HepG2 (cell line): ENCODE results near the gene ATPAF2. TPM values are rescaled to one million over a fixed set of nuclear protein-coding genes. Genes with fewer than 3 reads are reported as not detected.
A peak's percentile ranks its signal among the peaks of the same experiment; 100 is the strongest.

ENCODE experiments used
- ARNT2 ChIP-seq: sonication (generic); formaldehyde crosslinking; IDR thresholded peaks from 2 replicates; pipeline ENCODE4 v1.8.0; 2022; ENCODE audit warnings: mild to moderate bottlenecking, low read depth, missing genetic modification reagents, moderate library complexity
- CHD2 ChIP-seq: IDR thresholded peaks from 2 replicates; pipeline ENCODE4 v1.6.1; 2011; ENCODE audit warnings: low read depth, low read length, improper control_type of control experiment
- DPF2 ChIP-seq: sonication (generic); formaldehyde crosslinking; IDR thresholded peaks from 2 replicates; pipeline ENCODE4 v1.4.0; 2020; ENCODE audit warnings: mild to moderate bottlenecking, low read depth, missing genetic modification reagents, borderline replicate concordance
- FOXM1 ChIP-seq: sonication (generic); formaldehyde crosslinking; IDR thresholded peaks from 2 replicates; pipeline ENCODE4 v1.5.0; 2020; ENCODE audit warnings: missing genetic modification reagents
- KMT2B ChIP-seq: IDR thresholded peaks from 2 replicates; pipeline ENCODE4 v1.6.1; 2016; ENCODE audit warnings: missing genetic modification reagents, missing compliant biosample characterization
- MAFF ChIP-seq: IDR thresholded peaks from 2 replicates; pipeline ENCODE4 v1.6.1; 2011; ENCODE audit warnings: low read depth, low read length, improper control_type of control experiment
- MBD4 ChIP-seq: IDR thresholded peaks from 2 replicates; pipeline ENCODE4 v1.6.1; 2012; ENCODE audit warnings: low read length, inconsistent platforms, borderline replicate concordance
- NFE2 ChIP-seq: sonication (generic); formaldehyde crosslinking; IDR thresholded peaks from 2 replicates; pipeline ENCODE4 v1.4.0; 2020; ENCODE audit warnings: missing genetic modification reagents
- NFIC ChIP-seq: IDR thresholded peaks from 2 replicates; pipeline ENCODE4 v1.6.1; 2012; ENCODE audit warnings: mild to moderate bottlenecking, low read length, inconsistent platforms
- PAWR ChIP-seq: sonication (generic); formaldehyde crosslinking; IDR thresholded peaks from 2 replicates; pipeline ENCODE4 v1.4.0; 2020; ENCODE audit warnings: missing genetic modification reagents, mild to moderate bottlenecking, borderline replicate concordance
- RXRA ChIP-seq: sonication (generic); formaldehyde crosslinking; IDR thresholded peaks from 2 replicates; pipeline ENCODE4 v1.5.1; 2020; ENCODE audit warnings: missing genetic modification reagents
- SIN3B ChIP-seq: fragments of 150-350 bp; IDR thresholded peaks from 2 replicates; pipeline ENCODE4 v1.6.1; 2014; ENCODE audit warnings: low read length
- SIX4 ChIP-seq: sonication (generic); formaldehyde crosslinking; IDR thresholded peaks from 2 replicates; pipeline ENCODE4 v1.4.0; 2020; ENCODE audit warnings: missing genetic modification reagents
- SUZ12 ChIP-seq: fragments of 150-350 bp; IDR thresholded peaks from 2 replicates; pipeline ENCODE4 v1.6.1; 2014; ENCODE audit warnings: low read depth, low read length
- TBP ChIP-seq: sonication (generic); formaldehyde crosslinking; IDR thresholded peaks from 2 replicates; pipeline ENCODE4 v1.5.0; 2020; ENCODE audit warnings: missing genetic modification reagents
- U2AF2 ChIP-seq: fragments of 200-400 bp; formaldehyde crosslinking; IDR thresholded peaks from 2 replicates; pipeline ENCODE4 v1.6.1; 2017; ENCODE audit warnings: low read depth, mild to moderate bottlenecking, low read length
- ZFAT ChIP-seq: sonication (generic); formaldehyde crosslinking; conservative IDR thresholded peaks from 2 replicates; pipeline ENCODE4 v1.8.1; 2023; ENCODE audit warnings: missing genetic modification reagents, inconsistent platforms
- ZFX ChIP-seq: sonication (generic); formaldehyde crosslinking; IDR thresholded peaks from 2 replicates; pipeline ENCODE4 v1.4.0; 2020; ENCODE audit warnings: mild to moderate bottlenecking, low read depth, missing genetic modification reagents, moderate library complexity
- ZNF331 ChIP-seq: sonication (generic); formaldehyde crosslinking; IDR thresholded peaks from 2 replicates; pipeline ENCODE4 v1.4.0; 2020; ENCODE audit warnings: missing genetic modification reagents
- ZNF432 ChIP-seq: sonication (generic); formaldehyde crosslinking; IDR thresholded peaks from 2 replicates; pipeline ENCODE4 v1.5.0; 2020; ENCODE audit warnings: missing genetic modification reagents, mild to moderate bottlenecking, borderline replicate concordance
- ZNF446 ChIP-seq: sonication (generic); formaldehyde crosslinking; IDR thresholded peaks from 2 replicates; pipeline ENCODE4 v1.5.0; 2020; ENCODE audit warnings: mild to moderate bottlenecking, missing genetic modification reagents
- ZNF567 ChIP-seq: sonication (generic); formaldehyde crosslinking; IDR thresholded peaks from 2 replicates; pipeline ENCODE4 v1.8.1; 2023; ENCODE audit warnings: mild to moderate bottlenecking, missing genetic modification reagents, borderline replicate concordance
- ZNF605 ChIP-seq: sonication (generic); formaldehyde crosslinking; IDR thresholded peaks from 2 replicates; pipeline ENCODE4 v1.8.0; 2022; ENCODE audit warnings: mild to moderate bottlenecking, missing genetic modification reagents
- ZNF678 ChIP-seq: sonication (generic); formaldehyde crosslinking; IDR thresholded peaks from 2 replicates; pipeline ENCODE4 v1.4.0; 2020; ENCODE audit warnings: mild to moderate bottlenecking, missing genetic modification reagents
- ZNF841 ChIP-seq: sonication (generic); formaldehyde crosslinking; IDR thresholded peaks from 2 replicates; pipeline ENCODE4 v1.8.1; 2023; ENCODE audit warnings: missing genetic modification reagents, borderline replicate concordance
- polyA plus RNA-seq, 8 experiments: library from polyadenylated mRNA; depleted of rRNA in 3 of 8; stranded (reverse) in 7 of 8; unstranded in 1 of 8; fragments of >200 nt; fragmentation: Illumina TruSeq in 4 of 8; extraction: Trizol in 4 of 8; gene quantifications; 2 replicates each; pipeline versions ENCODE4 v1.2.1 to v1.2.3, GENCODE V29; 2011 to 2016; ENCODE audit warnings: low read depth in 4 of 8, missing spikeins in 1 of 8, mixed read lengths in 1 of 8; ENCODE audit not compliant: insufficient read depth in 1 of 8
- total RNA-seq, 5 experiments: library from RNA; depleted of rRNA; stranded (reverse); fragments of >200 nt; fragmentation: Illumina TruSeq; extraction: Trizol; gene quantifications; 2 replicates each; pipeline ENCODE4 v1.2.3, GENCODE V29; 2016; ENCODE audit warnings: low read depth in 1 of 5
- TF ChIP-seq, protein P1 (sequence below): sonication (generic); formaldehyde crosslinking; IDR thresholded peaks from 2 replicates; pipeline ENCODE4 v1.4.0; 2020; ENCODE audit warnings: mild to moderate bottlenecking, missing genetic modification reagents
- TF ChIP-seq, protein P2 (sequence below): sonication (generic); formaldehyde crosslinking; IDR thresholded peaks from 2 replicates; pipeline ENCODE4 v1.4.0; 2020; ENCODE audit warnings: mild to moderate bottlenecking, missing genetic modification reagents
- TF ChIP-seq, protein P3 (sequence below): sonication (generic); formaldehyde crosslinking; IDR thresholded peaks from 2 replicates; pipeline ENCODE4 v1.9.0; 2021; ENCODE audit warnings: missing genetic modification reagents, borderline replicate concordance

The ATPAF2 gene
- total and polyA plus RNA-seq, 2 of the 13 experiments (the other 11 are each of a cell fraction or from before 2014, with no cell fraction given) = 15.0 to 16.5 TPM

DNA sequence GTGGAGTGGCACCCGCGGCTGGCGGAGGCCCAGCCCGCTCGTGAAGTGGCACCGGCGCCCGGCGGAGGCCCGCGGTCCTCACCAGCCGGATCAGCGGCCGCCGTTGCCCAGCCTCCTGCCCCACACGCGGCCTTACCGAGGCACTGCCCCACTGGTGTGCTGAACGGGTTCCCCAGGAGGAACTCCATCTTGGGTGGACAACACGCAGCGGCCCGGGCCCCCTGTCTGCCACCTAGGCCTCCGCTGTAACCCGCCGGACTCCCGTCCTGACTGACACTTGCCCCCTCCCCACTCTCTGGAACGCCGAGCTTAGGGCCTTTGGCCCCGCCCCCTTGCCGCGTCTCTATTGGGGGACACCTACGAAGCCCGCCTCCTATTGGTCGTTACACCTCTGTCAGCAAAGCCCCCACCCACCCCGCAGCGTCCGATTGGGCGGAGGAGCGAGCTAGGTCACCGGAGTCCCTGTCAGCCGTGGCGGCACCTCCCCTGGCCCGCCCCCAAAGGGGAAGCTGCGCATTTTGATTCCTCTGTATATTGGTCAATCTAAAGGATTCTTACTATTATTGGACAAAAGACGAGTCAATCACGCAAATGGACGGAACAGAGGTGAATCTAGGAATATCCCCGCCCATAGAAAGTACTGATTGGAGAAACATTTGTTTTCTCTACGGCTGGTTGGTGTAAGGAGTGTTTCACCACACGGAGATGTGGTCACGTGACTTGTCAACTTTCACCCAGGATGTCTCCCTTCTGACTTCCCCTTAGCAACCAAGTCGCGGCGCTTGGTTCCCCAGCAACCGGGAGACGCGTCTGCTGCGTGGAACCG, 66.6 kb downstream of the ATPAF2 start, which contains the start of the genes DRC3 and TOM1L2 (continued):
- TF ChIP-seq TBP = no peak
- TF ChIP-seq FOXM1 (CRISPR knock-in tag) = no peak
- TF ChIP-seq, protein P1, sequence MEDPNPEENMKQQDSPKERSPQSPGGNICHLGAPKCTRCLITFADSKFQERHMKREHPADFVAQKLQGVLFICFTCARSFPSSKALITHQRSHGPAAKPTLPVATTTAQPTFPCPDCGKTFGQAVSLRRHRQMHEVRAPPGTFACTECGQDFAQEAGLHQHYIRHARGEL (CRISPR knock-in tag) = no peak
- peak; percentile 80 for TF ChIP-seq CHD2
- no peak for TF ChIP-seq ZNF331
- no peak for TF ChIP-seq ZNF567 (CRISPR knock-in tag)
- TF ChIP-seq MBD4 = no peak
- no peak for TF ChIP-seq ARNT2 (CRISPR knock-in tag)
- TF ChIP-seq SUZ12 = no peak
- TF ChIP-seq ZFX = peak; percentile 91
- TF ChIP-seq U2AF2 = no peak
- TF ChIP-seq ZNF841 = no peak
- no peak for TF ChIP-seq ZNF678 (CRISPR knock-in tag)
- TF ChIP-seq NFIC = no peak
- TF ChIP-seq MAFF = no peak
- TF ChIP-seq ZNF432 (CRISPR knock-in tag) = no peak
- TF ChIP-seq ZFAT (CRISPR knock-in tag) = no peak
- TF ChIP-seq ZNF446 (CRISPR knock-in tag) = no peak
- TF ChIP-seq, protein P2, sequence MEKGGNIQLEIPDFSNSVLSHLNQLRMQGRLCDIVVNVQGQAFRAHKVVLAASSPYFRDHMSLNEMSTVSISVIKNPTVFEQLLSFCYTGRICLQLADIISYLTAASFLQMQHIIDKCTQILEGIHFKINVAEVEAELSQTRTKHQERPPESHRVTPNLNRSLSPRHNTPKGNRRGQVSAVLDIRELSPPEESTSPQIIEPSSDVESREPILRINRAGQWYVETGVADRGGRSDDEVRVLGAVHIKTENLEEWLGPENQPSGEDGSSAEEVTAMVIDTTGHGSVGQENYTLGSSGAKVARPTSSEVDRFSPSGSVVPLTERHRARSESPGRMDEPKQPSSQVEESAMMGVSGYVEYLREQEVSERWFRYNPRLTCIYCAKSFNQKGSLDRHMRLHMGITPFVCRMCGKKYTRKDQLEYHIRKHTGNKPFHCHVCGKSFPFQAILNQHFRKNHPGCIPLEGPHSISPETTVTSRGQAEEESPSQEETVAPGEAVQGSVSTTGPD = no peak
- TF ChIP-seq RXRA (CRISPR knock-in tag) = peak; percentile 85; the same call in 1 of the 2 replicates
- no peak for TF ChIP-seq DPF2
- TF ChIP-seq PAWR (CRISPR knock-in tag) = no peak
- peak; percentile 69; the same call in 1 of the 2 replicates for TF ChIP-seq ZNF605
- 0 out of 2 replicates have a peak, but pooled peaks have one; percentile 33 for TF ChIP-seq SIN3B
- TF ChIP-seq, protein P3, sequence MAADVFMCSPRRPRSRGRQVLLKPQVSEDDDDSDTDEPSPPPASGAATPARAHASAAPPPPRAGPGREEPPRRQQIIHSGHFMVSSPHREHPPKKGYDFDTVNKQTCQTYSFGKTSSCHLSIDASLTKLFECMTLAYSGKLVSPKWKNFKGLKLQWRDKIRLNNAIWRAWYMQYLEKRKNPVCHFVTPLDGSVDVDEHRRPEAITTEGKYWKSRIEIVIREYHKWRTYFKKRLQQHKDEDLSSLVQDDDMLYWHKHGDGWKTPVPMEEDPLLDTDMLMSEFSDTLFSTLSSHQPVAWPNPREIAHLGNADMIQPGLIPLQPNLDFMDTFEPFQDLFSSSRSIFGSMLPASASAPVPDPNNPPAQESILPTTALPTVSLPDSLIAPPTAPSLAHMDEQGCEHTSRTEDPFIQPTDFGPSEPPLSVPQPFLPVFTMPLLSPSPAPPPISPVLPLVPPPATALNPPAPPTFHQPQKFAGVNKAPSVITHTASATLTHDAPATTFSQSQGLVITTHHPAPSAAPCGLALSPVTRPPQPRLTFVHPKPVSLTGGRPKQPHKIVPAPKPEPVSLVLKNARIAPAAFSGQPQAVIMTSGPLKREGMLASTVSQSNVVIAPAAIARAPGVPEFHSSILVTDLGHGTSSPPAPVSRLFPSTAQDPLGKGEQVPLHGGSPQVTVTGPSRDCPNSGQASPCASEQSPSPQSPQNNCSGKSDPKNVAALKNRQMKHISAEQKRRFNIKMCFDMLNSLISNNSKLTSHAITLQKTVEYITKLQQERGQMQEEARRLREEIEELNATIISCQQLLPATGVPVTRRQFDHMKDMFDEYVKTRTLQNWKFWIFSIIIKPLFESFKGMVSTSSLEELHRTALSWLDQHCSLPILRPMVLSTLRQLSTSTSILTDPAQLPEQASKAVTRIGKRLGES = no peak
- no peak for TF ChIP-seq KMT2B (CRISPR knock-in tag)
- no peak for TF ChIP-seq SIX4 (CRISPR knock-in tag)
- no peak for TF ChIP-seq NFE2 (CRISPR knock-in tag)
